GM12892 (cell line): ENCODE measurements around the gene NFKB1.

Experiments
- POLR2A ChIP-seq: IDR thresholded peaks from 2 replicates; pipeline ENCODE4 v1.6.1; 2011; ENCODE audit warnings: low read depth, low read length, control low read depth
- POLR2AphosphoS5 ChIP-seq: IDR thresholded peaks from 2 replicates; pipeline ENCODE4 v1.6.1; 2011; ENCODE audit warnings: low read depth, low read length, control low read depth
- TAF1 ChIP-seq: IDR thresholded peaks from 2 replicates; pipeline ENCODE4 v1.6.1; 2011; ENCODE audit warnings: low read depth, mild to moderate bottlenecking, control low read depth, low read length, borderline replicate concordance

- TF ChIP-seq TAF1 (no peak), POLR2A (no peak; the same call in 1 of the 2 replicates), POLR2AphosphoS5 (0 out of 2 replicates have a peak, but pooled peaks have one; percentile 15)
These were observed 45.5 kb downstream of the NFKB1 start for GRCh38 chr4:102546635-102547034.
